NCI-H82 treated with DMSO at 0.1 percent for 48 hours (cell line): ENCODE results near the gene NUMB.

Experiments
- DNase-seq: peaks from one replicate; lab custom pipeline; 2025; ENCODE audit not compliant: unreplicated experiment; lab: John Stamatoyannopoulos, UW

The NUMB gene

GRCh38 chr14:73458183-73458976 lies at the start of gene NUMB:
Gene NUMB, minus strand, starts transcription at chr14:73458546. Its CDS starts 102,795 bp downstream, at chr14:73355751.
- DNase-seq, result peak; percentile 99

- no peak for DNase-seq
These were observed 45.3 kb upstream of the NUMB start for GRCh38 chr14:73503648-73504047.

- no peak for DNase-seq
These were observed 43.8 kb upstream of the NUMB start for GRCh38 chr14:73502017-73502619.

GRCh38 chr14:73500360-73500759 lies 42.0 kb upstream of the NUMB start:
- DNase-seq, result no peak

- DNase-seq, result no peak
These were observed 36.2 kb upstream of the NUMB start for GRCh38 chr14:73494593-73494992.

GRCh38 chr14:73492670-73493069 lies 34.3 kb upstream of the NUMB start:
- no peak for DNase-seq

GRCh38 chr14:73492043-73492552 lies 33.8 kb upstream of the NUMB start:
- DNase-seq, result no peak

GRCh38 chr14:73491256-73492042 lies 33.1 kb upstream of the NUMB start:
- DNase-seq, result no peak

GRCh38 chr14:73489481-73490175 lies 31.3 kb upstream of the NUMB start:
- no peak for DNase-seq

- DNase-seq, result no peak
These were observed 20.3 kb upstream of the NUMB start for GRCh38 chr14:73478684-73479083.

GRCh38 chr14:73477618-73478266 lies 19.4 kb upstream of the NUMB start:
- no peak for DNase-seq

GRCh38 chr14:73476451-73476931 lies 18.1 kb upstream of the NUMB start:
- no peak for DNase-seq

- DNase-seq, result no peak
These were observed 16.6 kb upstream of the NUMB start for GRCh38 chr14:73474952-73475351.

GRCh38 chr14:73472185-73473114 lies 14.1 kb upstream of the NUMB start:
- peak; percentile 63 for DNase-seq

GRCh38 chr14:73471582-73472184 lies 13.3 kb upstream of the NUMB start:
- no peak for DNase-seq

GRCh38 chr14:73468828-73469375 lies 10.6 kb upstream of the NUMB start:
- no peak for DNase-seq

GRCh38 chr14:73467800-73468199 lies 9.5 kb upstream of the NUMB start:
- no peak for DNase-seq

GRCh38 chr14:73467377-73467776 lies 9.0 kb upstream of the NUMB start:
- no peak for DNase-seq

- DNase-seq, result no peak
These were observed 8.5 kb upstream of the NUMB start for GRCh38 chr14:73466861-73467260.
